Ishikawa (cell line): Measurements from ENCODE around the gene NBPF6.

Experiments used
- CEBPB ChIP-seq: IDR thresholded peaks from 2 replicates; pipeline ENCODE4 v1.6.1; 2012
- CREB1 ChIP-seq: IDR thresholded peaks from 2 replicates; pipeline ENCODE4 v1.6.1; 2012; ENCODE audit warnings: low read depth
- EGR1 ChIP-seq: IDR thresholded peaks from 2 replicates; pipeline ENCODE4 v1.6.1; 2012
- EP300 ChIP-seq: IDR thresholded peaks from 2 replicates; pipeline ENCODE4 v1.6.1; 2012; ENCODE audit warnings: borderline replicate concordance
- FOXM1 ChIP-seq: IDR thresholded peaks from 2 replicates; pipeline ENCODE4 v1.6.1; 2012; ENCODE audit warnings: low read depth, borderline replicate concordance
- MAX ChIP-seq: IDR thresholded peaks from 2 replicates; pipeline ENCODE4 v1.6.1; 2012
- NFIC ChIP-seq: IDR thresholded peaks from 2 replicates; pipeline ENCODE4 v1.6.1; 2012
- RAD21 ChIP-seq: IDR thresholded peaks from 2 replicates; pipeline ENCODE4 v1.6.1; 2012; ENCODE audit warnings: low read depth
- TAF1 ChIP-seq: IDR thresholded peaks from 2 replicates; pipeline ENCODE4 v1.6.1; 2012; ENCODE audit warnings: low read depth, mild to moderate bottlenecking
- TCF12 ChIP-seq: IDR thresholded peaks from 2 replicates; pipeline ENCODE4 v1.6.1; 2012; ENCODE audit warnings: low read depth
- TEAD4 ChIP-seq: IDR thresholded peaks from 2 replicates; pipeline ENCODE4 v1.6.1; 2012
- USF1 ChIP-seq: IDR thresholded peaks from 2 replicates; pipeline ENCODE4 v1.6.1; 2012
- YY1 ChIP-seq: IDR thresholded peaks from 2 replicates; pipeline ENCODE4 v1.6.1; 2012; ENCODE audit warnings: low read depth
- ZBTB7A ChIP-seq: IDR thresholded peaks from 2 replicates; pipeline ENCODE4 v1.6.1; 2012; ENCODE audit warnings: low read depth
- TF ChIP-seq, protein P1 (sequence below): IDR thresholded peaks from 2 replicates; pipeline ENCODE4 v1.6.1; 2012; ENCODE audit warnings: low read depth, mild to moderate bottlenecking

NBPF6 gene

GRCh38 chr1:108503062-108503733, 53.1 kb downstream of the NBPF6 start:
- TF ChIP-seq TEAD4 (peak; percentile 99), NFIC (peak; percentile 71), TAF1 (no peak), CREB1 (no peak), MAX (no peak), ZBTB7A (no peak), EP300 (peak; percentile 74; the same call in 1 of the 2 replicates), TCF12 (peak; percentile 58), USF1 (no peak), RAD21 (no peak), CEBPB (0 out of 2 replicates have a peak, but pooled peaks have one; percentile 42), YY1 (0 out of 2 replicates have a peak, but pooled peaks have one; percentile 41)
- TF ChIP-seq, protein P1, sequence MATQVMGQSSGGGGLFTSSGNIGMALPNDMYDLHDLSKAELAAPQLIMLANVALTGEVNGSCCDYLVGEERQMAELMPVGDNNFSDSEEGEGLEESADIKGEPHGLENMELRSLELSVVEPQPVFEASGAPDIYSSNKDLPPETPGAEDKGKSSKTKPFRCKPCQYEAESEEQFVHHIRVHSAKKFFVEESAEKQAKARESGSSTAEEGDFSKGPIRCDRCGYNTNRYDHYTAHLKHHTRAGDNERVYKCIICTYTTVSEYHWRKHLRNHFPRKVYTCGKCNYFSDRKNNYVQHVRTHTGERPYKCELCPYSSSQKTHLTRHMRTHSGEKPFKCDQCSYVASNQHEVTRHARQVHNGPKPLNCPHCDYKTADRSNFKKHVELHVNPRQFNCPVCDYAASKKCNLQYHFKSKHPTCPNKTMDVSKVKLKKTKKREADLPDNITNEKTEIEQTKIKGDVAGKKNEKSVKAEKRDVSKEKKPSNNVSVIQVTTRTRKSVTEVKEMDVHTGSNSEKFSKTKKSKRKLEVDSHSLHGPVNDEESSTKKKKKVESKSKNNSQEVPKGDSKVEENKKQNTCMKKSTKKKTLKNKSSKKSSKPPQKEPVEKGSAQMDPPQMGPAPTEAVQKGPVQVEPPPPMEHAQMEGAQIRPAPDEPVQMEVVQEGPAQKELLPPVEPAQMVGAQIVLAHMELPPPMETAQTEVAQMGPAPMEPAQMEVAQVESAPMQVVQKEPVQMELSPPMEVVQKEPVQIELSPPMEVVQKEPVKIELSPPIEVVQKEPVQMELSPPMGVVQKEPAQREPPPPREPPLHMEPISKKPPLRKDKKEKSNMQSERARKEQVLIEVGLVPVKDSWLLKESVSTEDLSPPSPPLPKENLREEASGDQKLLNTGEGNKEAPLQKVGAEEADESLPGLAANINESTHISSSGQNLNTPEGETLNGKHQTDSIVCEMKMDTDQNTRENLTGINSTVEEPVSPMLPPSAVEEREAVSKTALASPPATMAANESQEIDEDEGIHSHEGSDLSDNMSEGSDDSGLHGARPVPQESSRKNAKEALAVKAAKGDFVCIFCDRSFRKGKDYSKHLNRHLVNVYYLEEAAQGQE, result no peak

- no peak for TF ChIP-seq RAD21
- no peak for TF ChIP-seq USF1
- TF ChIP-seq, protein P1, result no peak
- TF ChIP-seq ZBTB7A, result no peak
- TF ChIP-seq CREB1, result no peak
- no peak for TF ChIP-seq YY1
- no peak for TF ChIP-seq TCF12
- no peak for TF ChIP-seq NFIC
- TF ChIP-seq EP300, result no peak
- TF ChIP-seq EGR1, result no peak
- TF ChIP-seq TEAD4, result no peak
- TF ChIP-seq FOXM1, result no peak
- TF ChIP-seq CEBPB, result no peak
- no peak for TF ChIP-seq TAF1
- no peak for TF ChIP-seq MAX
These were observed 54.3 kb downstream of the NBPF6 start for GRCh38 chr1:108504447-108504846.

DNA sequence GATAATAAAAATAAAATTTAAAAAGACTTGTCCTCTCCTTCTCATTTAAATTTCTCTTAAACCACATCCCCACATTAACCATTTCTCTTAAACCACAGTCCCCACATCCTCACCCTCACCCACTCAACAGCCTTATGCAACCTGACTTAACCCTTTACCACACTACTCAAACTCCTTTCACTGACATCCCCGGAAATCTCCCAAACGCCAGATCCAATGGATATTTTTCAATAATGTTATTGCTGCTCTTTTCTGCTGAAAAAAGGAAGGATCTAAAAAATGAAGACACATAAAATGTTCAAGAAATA, 55.6 kb downstream of the NBPF6 start:
- TF ChIP-seq EP300 (no peak), CEBPB (no peak), EGR1 (no peak), YY1 (no peak), TAF1 (no peak), NFIC (no peak), MAX (no peak), RAD21 (no peak), FOXM1 (no peak), ZBTB7A (no peak), CREB1 (no peak), TCF12 (no peak), TEAD4 (no peak), USF1 (no peak)
- TF ChIP-seq, protein P1, result no peak
